NCI-H446 (cell line): ENCODE data around the gene GTPBP6.
"Not testable (repeated sequence)": the region's sequence is repeated elsewhere in the genome, so short reads cannot be mapped to it uniquely, and the experiment has no call there.

Experiments used
- DNase-seq, 2 experiments: peaks; one replicate each; lab custom pipeline; 2025; lab: John Stamatoyannopoulos, UW

GTPBP6 gene

DNA sequence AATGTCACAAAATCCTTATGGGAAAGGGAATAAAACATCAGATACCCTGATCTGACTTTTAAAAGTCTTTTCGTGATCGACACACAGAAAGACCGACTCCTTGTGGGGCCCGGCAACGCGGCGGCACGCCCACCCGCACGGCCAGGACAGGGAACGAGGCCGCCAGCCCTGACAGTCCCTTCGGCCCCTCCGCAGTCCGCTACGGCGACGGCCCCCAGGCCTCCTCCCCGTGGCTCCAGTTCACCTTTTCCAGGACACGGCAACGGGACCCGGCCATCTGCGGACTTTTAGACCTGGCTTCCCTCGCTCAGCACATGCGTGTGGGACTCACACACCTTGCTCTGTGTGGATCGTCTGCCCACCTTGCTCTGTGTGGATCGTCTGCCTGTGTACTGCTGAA, 33.6 kb upstream of the GTPBP6 start:
- no peak for DNase-seq

DNA sequence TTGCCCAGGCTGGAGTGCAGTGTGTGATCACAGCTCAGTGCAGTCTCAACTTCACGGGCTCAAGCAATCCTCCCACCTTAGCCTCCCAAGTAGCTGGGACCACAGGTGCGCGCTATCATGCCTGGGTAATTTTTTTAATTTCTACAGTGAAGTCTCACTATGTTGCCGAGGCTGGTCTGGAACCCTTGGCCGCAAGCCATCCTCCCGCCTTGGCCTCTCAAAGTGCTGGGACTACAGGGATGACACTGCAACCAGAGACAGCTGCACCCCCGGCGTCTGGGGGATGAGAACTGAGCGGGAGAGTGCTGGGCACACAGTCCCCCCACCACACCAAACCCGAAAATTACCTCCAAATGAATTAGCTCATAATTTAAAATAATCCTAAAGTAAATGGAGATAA, 33.1 kb upstream of the GTPBP6 start:
- no peak for DNase-seq

DNA sequence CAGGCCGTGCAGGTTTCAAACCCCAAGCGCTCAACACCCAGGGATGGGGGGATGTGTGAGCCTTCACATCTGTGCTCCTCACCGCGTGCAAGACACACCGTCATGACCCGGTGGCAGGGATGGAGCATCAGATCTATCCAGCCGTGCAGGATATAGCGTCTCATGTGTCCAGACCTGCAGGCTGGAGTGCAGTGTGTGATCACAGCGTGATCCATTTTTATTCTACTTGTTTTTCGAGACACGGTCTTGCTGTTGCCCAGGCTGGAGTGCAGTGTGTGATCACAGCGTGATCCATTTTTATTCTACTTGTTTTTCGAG, 32.7 kb upstream of the GTPBP6 start:
- DNase-seq, result not testable (repeated sequence)

DNA sequence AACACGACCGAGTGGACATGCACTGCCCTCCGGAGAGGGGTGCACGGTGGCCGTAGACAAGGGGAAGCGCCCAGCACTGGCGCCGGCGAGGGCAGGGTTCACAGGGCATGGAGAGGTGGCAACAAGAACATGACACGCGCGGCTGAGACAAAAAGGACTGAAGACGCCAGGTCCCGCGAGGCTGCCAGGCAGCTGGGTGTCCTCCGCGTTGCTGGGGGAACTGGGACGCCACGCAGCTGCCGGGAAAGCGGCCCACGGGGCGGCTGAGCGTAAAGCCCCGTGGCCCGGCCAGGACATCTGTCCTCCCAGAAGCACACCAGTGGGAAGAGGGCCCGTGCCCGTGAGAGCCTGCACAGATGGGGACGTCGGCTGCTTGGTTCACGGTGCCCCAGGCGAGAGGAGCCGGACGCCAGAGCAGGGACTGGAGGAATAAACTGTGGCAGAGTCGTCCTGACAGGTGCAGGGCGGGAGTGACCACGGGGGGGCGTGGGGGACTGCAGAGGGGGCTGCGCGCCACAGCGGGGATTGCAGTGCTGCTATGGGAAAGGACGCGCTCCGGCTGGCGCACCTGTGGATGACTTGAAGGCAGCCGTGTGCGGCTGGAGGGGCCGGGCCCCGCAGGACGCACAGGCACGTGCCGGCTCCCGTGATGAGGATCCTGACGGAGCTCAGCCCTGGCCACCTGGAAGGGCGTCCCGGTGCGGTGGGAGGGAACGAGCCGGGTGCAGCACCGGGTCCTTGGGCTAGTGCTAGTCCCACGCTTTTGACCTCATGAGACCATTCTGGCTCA, 32.1 kb upstream of the GTPBP6 start:
- DNase-seq, result no peak

DNA sequence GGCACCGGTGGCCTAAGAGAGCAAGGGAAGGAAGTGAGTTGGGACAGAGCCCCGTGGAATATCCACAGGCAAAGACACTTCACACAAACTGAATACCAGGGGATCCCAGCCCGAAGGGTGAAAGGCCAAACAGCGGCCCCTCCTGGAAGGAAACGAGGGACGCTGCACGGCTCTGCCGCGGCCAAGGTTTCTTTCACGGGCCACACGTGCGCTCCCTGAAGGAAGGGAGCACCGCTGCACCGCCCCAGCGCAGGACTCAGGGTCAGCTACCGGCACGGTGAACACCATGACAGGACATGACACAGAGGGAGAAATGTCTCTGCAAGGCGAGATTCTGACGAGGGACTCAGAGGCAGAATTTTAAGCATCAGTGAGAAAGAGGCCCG, 31.5 kb upstream of the GTPBP6 start:
- no peak for DNase-seq

DNA sequence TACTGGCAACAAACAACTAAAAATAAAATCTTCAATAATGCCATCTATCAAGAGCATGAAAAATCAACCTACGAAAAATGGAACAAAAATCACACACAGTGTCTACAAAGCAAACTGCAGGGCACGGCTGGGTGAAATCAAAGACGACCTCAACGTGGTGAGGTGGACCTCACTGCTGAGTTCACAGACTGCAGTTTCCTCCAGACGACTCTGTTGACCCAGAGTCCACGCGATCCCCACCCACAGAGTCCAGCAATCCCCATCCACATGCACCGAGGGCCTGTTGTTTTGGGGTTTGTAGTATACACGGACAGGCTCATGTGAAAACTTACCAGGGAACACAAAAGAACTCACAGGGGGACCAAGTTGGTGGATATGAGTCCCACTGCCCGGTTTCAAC, 31.1 kb upstream of the GTPBP6 start:
- DNase-seq, result no peak

DNA sequence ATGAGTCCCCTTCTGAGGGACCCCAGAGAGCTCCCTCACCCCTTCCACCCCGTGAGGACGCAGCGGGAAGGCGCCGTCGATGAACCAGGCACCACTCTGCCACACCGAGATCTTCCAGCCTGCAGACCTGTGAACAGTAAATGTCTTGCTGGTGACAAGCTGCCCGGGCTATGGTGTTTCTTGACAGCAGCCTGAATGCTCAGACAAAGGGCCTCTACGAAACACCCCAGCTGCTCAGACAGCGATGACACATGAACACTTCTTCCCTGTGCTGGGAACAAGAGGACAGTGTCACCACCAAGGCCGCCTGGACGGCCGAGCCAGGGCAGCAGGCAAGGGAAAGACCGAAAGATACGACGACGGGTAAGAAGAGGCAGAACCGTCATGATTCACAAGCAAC, 30.6 kb upstream of the GTPBP6 start:
- DNase-seq, result no peak

DNA sequence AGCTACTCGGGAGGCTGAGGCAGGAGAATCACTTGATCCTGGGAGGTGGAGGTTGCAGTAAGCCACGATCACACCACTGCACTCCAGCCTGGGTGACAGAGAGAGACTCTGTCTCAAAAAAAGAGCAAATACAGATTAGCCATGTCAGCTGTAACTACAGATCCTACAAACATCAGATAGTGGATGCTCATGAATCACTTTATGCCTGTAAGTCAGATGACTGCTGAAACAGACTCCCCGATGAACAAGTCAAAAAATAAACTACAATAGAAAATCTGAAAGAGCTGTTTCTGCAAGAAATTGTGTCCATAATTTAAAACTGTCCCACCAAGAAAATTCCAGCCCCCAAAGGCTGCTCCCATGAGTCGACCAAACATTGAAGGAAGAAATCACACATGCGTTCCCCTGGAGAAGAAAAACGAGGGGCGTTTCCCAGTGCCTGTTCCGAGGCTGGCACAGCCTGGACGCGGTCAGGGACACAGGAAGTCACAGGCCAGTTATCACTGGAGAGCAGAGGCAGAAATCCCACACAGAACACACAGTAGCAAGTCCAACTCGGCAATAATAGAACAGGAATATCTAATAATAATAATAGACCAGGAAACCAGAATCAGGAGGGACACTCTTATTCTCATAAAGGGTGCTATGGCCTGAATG, 30.0 kb upstream of the GTPBP6 start:
- DNase-seq, result no peak

DNA sequence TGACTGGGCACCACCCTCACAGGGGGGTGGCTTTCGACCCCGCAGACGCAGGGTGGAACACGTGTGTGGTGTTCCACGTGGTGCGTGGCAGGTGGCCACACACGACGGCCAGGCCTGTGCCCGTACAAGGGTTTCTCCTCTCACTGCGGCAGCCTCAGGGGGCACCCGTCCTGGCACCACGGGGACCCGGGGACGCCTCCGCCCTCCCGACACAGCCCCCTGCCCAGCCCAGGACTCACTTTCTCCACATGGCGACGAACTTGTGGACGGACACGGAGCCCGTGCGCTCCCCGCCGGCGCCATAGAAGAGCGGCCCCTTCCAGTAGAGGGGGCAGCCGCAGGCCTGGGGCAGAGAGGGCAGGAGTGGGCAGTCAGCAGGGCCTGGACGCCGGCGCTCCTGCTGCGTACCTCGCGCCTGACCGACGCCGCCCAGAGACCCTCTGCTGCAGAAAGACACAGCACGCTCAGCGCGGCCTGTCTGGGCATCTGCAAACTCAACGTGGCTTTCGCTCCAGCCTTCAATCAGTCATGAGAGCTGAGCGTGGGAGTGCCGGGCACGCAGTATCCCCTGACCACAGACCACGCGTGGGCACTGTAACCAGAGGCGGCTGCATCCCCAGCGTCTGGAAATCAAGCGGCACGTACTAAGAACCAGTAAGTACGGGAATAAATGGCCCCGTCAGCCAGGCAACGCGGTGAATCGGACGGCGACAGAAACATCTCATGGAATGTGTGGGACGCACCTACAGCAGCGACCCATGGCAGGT, 28.9 kb upstream of the GTPBP6 start:
- DNase-seq, result no peak

DNA sequence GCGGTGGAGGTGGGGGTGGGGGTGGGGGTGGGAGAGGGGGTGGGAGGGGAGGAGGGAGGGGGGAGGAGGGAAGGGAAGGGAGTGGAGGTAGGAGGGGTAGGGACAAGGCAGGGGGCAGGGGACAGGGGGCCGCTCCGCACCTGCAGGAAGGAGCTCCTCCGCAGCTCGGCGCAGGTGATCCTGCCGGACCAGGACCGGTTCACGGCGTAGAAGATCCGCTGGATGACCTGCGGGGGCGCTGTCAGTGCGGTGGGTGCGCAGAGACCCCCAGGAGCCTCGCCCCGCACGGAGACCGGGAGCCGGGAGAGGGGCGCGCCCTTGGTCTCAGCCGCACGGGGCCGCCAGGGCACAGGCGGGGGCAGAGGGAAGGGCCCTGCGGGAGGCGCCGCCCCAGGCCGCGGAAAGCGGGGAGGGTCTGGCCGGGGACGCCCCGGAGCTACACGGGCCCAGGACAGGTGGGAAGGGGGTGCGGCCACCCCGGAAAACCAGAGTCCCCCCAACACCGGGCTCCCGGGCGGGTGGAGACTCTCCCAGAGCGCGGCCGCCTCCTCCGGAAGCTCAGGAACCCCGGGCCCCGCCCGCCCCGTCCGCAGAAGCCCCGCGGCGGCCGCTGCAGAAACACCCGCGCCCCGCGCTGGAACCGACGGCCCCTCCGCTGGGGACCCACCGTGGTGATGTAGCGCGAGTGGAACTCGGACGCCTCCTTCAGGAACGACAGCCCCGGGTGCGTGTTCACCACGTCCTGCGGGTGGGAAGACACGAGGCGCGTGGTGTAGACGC, 27.6 kb upstream of the GTPBP6 start:
- DNase-seq, result no peak

DNA sequence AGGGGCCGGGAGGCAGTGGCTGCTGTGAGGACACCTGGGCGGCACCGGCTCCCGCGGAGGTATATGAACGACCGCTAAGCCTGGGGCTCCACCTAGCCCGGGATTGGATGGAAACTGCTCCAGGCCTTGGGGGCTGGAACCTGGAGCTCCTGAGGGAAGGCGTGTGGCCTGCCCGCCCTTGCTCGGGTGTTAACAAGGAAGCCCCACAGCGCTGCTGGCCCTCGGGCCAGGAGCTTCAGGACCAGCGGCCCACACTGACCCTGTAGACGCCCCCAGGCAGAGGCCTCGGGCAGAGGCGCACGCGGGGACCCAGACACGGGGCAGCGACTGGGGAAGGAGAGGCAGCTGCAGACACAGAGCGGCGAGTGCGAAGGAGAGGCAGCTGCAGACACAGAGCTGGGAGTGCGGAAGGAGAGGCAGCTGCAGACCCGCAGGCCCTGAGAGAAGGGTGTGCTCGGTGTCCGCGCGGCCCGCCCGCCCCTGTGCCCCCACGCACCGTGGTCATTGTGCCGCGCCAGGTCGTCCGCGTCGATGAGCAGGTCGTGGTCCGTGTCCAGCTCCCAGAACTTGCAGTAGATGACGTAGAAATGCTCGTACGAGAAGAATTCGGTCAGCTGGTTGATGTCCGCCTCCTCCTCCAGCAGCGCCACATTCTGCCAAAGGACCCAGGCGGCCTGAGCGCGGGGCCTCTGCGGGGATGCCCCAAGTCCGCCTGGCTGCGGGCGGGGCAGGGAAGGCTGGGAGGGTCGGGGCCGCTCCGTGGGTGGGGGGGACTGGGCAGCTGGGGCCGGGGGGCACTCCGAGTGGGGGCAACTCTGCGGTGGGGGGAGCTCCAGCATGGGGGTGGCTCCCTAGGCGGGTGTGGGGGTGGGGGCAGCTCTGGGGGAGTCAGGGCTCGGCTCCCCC, 26.7 kb upstream of the GTPBP6 start:
- DNase-seq, result no peak

DNA sequence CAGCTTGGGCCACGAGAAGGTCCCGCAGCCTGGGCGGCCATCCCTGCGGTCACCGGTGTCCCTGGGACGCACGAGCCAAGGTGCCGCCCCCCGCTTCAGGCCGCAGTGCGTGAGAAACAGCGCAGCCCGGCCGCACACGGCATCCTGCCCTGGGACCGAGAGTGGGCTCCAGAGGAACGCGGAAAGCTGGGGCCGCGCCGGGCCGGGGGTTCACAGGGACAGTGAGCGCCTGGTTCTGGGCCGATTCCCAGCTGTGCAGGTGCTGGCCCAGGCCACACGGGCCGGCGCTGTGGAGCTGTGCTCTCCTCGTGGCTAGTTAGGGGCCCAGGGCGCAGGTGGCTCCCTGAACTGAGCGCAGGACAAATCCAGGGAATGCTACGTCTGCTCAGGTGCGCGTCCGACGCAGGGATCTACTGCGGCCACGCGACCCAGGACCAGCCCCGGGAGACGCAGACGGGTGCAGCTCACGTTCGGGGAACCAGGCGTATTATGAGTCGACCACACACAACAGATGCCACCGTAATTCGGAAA, 25.8 kb upstream of the GTPBP6 start:
- no peak for DNase-seq

DNA sequence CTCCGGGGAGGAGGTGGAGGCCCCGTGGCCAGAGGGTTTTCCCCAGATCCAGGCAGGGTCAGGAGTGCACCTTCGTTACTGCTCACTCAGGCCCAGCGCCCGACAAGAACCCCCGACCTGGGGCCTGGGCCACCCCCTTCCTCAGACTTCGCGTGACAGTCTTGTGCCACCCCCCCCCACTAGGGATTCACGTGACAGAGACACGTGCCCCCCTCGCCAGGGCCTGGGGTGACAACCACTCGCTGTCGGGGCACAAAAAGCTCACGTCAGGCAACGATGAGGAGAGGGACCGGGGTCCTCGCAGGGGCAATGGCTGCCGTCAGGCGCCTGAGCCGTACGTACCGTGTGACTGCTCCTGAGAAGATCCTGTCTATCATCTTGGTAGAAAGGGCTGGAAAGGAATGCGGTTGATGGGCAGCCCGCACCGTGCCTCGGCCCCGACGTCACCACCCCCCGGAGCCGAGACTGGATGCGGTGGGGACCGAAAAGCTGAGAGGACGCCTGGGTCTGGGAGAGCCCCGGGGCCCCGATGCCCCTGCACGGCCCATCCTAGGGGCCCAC, 23.0 kb upstream of the GTPBP6 start:
- DNase-seq, result no peak

DNA sequence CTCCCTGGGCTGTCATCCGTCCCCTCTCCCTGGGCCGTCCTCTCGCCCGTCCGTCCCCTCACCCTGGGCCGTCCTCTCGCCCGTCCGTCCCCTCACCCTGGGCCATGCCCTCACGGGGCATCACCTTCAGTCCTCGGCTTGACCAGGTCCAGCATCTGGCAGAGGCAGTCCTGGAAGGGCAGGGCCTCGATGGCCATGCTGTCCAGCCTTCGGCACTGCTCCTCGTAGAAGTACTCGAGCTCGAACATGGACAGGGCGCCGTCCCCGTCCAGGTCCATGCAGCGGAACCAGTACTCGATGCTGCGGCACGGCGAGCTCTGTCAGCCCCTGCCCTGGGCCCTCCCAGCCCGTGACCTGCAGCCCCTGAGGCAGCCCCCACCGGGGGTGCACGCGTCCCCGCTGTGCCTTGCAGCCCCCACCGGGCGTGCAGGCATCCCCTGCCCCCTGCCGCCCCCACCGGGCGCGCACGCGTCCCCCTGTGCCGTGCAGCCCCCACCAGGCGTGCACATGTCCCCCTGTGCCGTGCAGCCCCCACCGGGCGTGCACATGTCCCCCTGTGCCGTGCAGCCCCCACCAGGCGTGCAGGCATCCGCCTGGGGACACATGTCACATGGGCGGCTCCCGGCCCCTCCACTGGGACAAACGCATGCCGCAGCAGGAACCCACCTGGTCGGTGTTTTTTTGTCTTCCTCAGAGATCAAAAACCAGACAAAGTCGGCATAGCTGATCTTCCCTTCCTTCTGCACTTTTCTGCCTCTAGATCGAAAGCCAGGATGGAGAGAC, 22.2 kb upstream of the GTPBP6 start:
- DNase-seq, result no peak

DNA sequence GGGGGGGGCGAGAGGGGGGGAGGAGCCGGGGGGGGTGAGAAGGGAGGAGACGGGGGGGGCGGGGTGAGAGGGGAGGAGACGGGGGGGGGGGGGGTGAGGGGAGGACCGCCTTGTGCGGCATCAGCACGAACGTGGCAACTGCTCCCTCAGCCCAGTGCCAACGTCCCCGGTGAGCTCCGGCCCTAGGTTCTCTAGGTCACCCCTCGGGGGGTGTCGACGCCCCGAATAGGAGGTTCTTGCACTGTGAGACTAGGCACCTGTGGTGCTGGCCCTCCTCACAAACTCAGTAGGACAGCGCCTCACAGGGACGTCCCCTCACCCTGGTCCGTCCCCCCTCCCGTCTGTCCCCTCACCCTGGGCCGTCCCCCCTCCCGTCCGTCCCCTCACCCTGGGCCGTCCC, 21.5 kb upstream of the GTPBP6 start:
- DNase-seq, result no peak

DNA sequence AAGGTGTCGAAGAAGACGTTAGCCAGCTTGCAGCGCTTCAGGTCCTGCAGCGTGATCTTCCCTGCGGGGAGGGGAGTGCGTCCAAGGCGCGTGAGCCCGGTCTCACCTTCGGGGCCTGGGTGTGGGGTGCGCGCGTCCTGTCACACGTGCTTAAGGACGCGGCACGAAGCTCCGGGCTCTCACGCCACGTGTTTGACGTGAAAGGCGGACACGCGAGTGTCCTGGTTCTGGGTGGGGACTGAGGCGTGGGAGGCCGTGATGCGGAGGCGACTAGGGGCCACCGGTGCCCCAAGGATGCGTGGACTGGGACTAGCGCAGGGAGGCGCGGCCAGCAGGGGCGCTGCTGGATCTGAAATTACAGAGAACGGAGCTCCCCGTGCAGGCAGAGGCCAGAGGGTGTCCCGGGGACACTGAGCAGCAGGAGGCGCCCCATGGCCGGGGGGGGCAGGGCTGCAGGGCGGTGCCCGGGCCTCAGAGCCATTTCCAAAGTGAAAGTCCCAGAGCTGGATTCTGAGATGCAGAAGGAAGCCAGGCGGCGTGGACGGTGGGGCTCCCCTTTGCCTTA, 20.3 kb upstream of the GTPBP6 start:
- no peak for DNase-seq

DNA sequence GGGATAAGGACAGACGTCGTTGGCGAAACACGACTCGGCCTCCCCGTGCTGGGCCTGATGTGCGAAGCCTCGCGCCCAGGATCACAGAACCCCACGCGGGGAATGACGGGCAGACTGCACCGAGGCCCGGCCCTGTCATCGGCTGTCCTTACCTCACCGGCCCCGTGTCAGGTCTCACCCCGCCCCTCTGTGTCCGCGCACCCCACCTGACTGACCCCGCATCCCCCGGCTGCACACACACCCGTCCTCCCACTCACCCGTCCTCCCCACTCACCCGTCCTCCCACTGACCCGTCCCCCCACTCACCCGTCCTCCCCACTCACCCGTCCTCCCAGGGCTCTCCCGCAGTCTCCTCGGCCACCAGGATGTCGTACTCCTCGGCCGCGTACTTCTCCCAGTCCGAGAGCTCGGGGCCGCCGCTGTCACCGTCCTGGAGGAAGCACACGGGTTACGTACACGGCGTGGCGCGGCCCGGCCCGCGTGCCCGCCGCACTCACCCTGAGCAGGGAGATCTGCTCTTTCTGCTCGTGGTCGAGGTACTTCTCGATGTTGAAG, 19.8 kb upstream of the GTPBP6 start:
- DNase-seq, result no peak

DNA sequence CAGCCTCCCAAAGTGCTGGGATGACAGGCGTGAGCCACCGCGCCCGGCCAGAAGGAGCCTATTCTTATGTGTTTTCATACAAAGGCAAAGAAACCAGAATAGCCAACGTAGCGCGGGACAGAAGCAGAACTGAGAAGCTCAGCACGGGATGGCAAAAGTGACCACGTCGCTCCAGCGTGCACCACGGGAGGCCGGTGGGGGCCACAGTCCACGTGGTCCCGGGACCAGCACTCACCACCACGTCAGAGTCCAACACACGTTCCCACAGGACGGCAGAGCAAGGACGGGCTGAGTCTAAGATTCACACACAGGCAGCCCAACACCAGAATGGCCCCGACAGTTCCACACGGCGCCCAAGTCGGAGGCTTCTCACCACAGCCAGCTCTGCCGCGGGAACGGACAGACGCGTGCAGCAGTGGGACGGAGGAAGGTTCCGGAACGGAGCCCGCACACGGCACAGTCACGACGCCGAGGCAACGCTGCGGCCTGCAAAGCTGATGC, 18.8 kb upstream of the GTPBP6 start:
- no peak for DNase-seq

DNA sequence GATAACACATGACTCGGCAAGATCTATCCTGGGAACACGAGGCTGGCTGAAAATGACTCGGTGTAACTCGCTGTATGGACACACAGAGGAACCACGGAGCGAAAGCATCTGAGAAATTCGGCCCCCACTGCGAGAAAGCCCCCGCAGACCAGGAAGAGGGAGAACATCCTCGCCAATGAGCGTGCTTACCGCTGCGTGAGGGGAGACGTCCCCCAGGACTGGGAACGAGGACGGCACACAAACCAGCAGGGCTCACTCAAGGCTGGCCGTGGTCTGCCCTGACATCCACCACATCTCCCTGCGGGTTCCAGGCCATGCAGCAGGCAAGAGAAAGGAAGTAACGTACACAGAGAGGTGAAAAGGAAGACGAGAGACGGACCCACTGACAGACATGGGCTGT, 17.6 kb upstream of the GTPBP6 start:
- no peak for DNase-seq
